A549 (cell line): ENCODE measurements around the gene IL12A. TPM values are rescaled to one million over a fixed set of nuclear protein-coding genes. Genes with fewer than 3 reads are reported as not detected.

Source experiments
- ATAC-seq, 2 experiments: fragments of 200-7000 bp in 1 of 2; fragments of >200 bp in 1 of 2; cut with Nextera tagmentation in 1 of 2; cut with Tn5 transposase in 1 of 2; 3 replicates each; pipeline versions ENCODE4 v1.8.0 to v1.9.1; 2018 to 2020; ENCODE audit warnings: mild to moderate bottlenecking in 1 of 2, moderate library complexity in 1 of 2
- CTCF ChIA-PET: fragments of 300-600 bp; sonication (Branson Sonifier 250); formaldehyde crosslinking; extraction: SDS; loops from one replicate; lab custom pipeline; 2021; ENCODE audit warnings: antibody characterized with exemption, inconsistent platforms; lab: Yijun Ruan, JAX
- POLR2A ChIA-PET: fragments of 350-600 bp; formaldehyde crosslinking; extraction: SDS; loops from one replicate; lab custom pipeline; 2021; ENCODE audit warnings: antibody characterized with exemption, inconsistent platforms; lab: Yijun Ruan, JAX
- DNase-seq, 2 experiments: peaks; one replicate each; pipeline versions ENCODE4 v3.0.0 to v3.0.0-alpha.2; 2011 to 2016; ENCODE audit warnings: low read depth in 1 of 2, low spot score in 1 of 2
- FAIRE-seq: peaks from 2 replicates; lab custom pipeline; 2011; peaks lifted over from hg19 to GRCh38; lab: Jason Lieb, UNC
- H3K27ac ChIP-seq, 2 experiments: fragments of >200 bp; sonication (Bioruptor Twin); formaldehyde crosslinking; 3 replicates each; pipeline ENCODE4 v1.5.1; 2016 to 2017
- H3K4me1 ChIP-seq: fragments of >200 bp; sonication (Bioruptor Twin); formaldehyde crosslinking; 3 replicates; pipeline ENCODE4 v1.6.1; 2016
- H3K4me2 ChIP-seq: fragments of >200 bp; sonication (Bioruptor Twin); formaldehyde crosslinking; 3 replicates; pipeline ENCODE4 v1.6.1; 2016
- H3K4me3 ChIP-seq: fragments of >200 bp; sonication (Bioruptor Twin); formaldehyde crosslinking; 3 replicates; pipeline ENCODE4 v1.5.1; 2016
- H3K9me3 ChIP-seq: fragments of >200 bp; sonication (Bioruptor Twin); formaldehyde crosslinking; 3 replicates; pipeline ENCODE4 v1.6.1; 2016
- CHD2 ChIP-seq: fragments of 150-350 bp; IDR thresholded peaks from 2 replicates; pipeline ENCODE4 v1.6.1; 2014; ENCODE audit warnings: low read length; ENCODE audit not compliant: partially characterized antibody
- CTCF ChIP-seq: fragments of >200 bp; sonication (Bioruptor Twin); formaldehyde crosslinking; IDR thresholded peaks from 3 replicates; pipeline ENCODE4 v1.5.1; 2016
- EP300 ChIP-seq, 2 experiments: fragments of >200 bp; sonication (Bioruptor Twin); formaldehyde crosslinking; IDR thresholded peaks; 2 replicates in 1 of 2; 3 replicates in 1 of 2; pipeline ENCODE4 v1.6.1; 2016 to 2017
- FOSL2 ChIP-seq, 2 experiments: fragments of 450-650 bp in 1 of 2; fragments of >200 bp in 1 of 2; sonication (Bioruptor Twin) in 1 of 2; formaldehyde crosslinking; IDR thresholded peaks; 2 replicates each; pipeline versions ENCODE4 v1.5.0 to v1.6.1; 2016 to 2020; ENCODE audit warnings: mild to moderate bottlenecking in 1 of 2, moderate library complexity in 1 of 2
- FOXS1 ChIP-seq: fragments of 250-450 bp; sonication (Bioruptor Pico); IDR thresholded peaks from 2 replicates; pipeline ENCODE4 v1.5.0; 2020; ENCODE audit warnings: mild to moderate bottlenecking, moderate library complexity
- HES2 ChIP-seq: fragments of >200 bp; sonication (Bioruptor Twin); formaldehyde crosslinking; IDR thresholded peaks from 2 replicates; pipeline ENCODE4 v1.6.1; 2016
- HOXB5 ChIP-seq: fragments of 250-450 bp; sonication (Bioruptor Pico); IDR thresholded peaks from 2 replicates; pipeline ENCODE4 v1.5.0; 2020; ENCODE audit warnings: mild to moderate bottlenecking, moderate library complexity
- MAX ChIP-seq: IDR thresholded peaks from 2 replicates; pipeline ENCODE4 v1.6.1; 2012
- POLR2A ChIP-seq: IDR thresholded peaks from 2 replicates; pipeline ENCODE4 v1.6.1; 2012; ENCODE audit warnings: mild to moderate bottlenecking, low read length
- RAD21 ChIP-seq, 2 experiments: fragments of >200 bp in 1 of 2; sonication (Bioruptor Twin) in 1 of 2; formaldehyde crosslinking in 1 of 2; IDR thresholded peaks in 1 of 2; conservative IDR thresholded peaks in 1 of 2; 2 replicates in 1 of 2; 3 replicates in 1 of 2; pipeline ENCODE4 v1.6.1; 2012 to 2018; ENCODE audit warnings: inconsistent platforms in 1 of 2
- RFX5 ChIP-seq: fragments of 450-650 bp; IDR thresholded peaks from 2 replicates; pipeline ENCODE4 v1.7.1; 2014; ENCODE audit warnings: antibody characterized with exemption, mild to moderate bottlenecking, moderate library complexity
- WGBS: methylation state at CpG from one replicate; pipeline ENCODE4 v1.1.6; 2017; ENCODE audit errors: missing lambda C conversion rate; 5-methylcytosine and 5-hydroxymethylcytosine counted together
- polyA plus RNA-seq, 4 experiments: library from polyadenylated mRNA; depleted of rRNA in 3 of 4; stranded (reverse); fragments of >200 nt; fragmentation: RNase III in 1 of 4; extraction: RNeasy Plus Mini Kit Qiagen cat#74134 plus additional on column Dnase treatment in 1 of 4; gene quantifications; 2 replicates in 3 of 4; 3 replicates in 1 of 4; pipeline ENCODE4 v1.2.3, GENCODE V29; 2011 to 2017
- TF ChIP-seq, protein P1 (sequence below): IDR thresholded peaks from 2 replicates; pipeline ENCODE4 v1.6.1; 2012

IL12A gene
- polyA plus RNA-seq, 2 of the 4 experiments (the other 2 are of a cell fraction): 1.3 to 1.7 TPM

GRCh38 chr3:159978918-159979703 lies 9.5 kb upstream of the IL12A start (continued):
- TF ChIP-seq MAX: no peak
- TF ChIP-seq HES2: no peak
- TF ChIP-seq POLR2A: no peak
- no peak for TF ChIP-seq RFX5
- TF ChIP-seq FOSL2 (IDR thresholded peaks at IDR 0.05): no peak
- TF ChIP-seq FOSL2 (CRISPR knock-in tag; IDR thresholded peaks at IDR 0.05): no peak
- TF ChIP-seq EP300 (IDR thresholded peaks at IDR 0.05): no peak

- POLR2A ChIA-PET: no interaction called here
- TF ChIP-seq CTCF (no peak), POLR2A (no peak), MAX (no peak), HOXB5 (CRISPR knock-in tag) (no peak), RAD21 (conservative IDR thresholded peaks at IDR 0.05 in 1 of 2, IDR thresholded peaks at IDR 0.05 in 1 of 2) (no peak), FOXS1 (CRISPR knock-in tag) (no peak), CHD2 (no peak)
- H3K27ac ChIP-seq: no peak overlapping the region
- no peak overlapping the region for H3K4me3 ChIP-seq
- no peak overlapping the region for H3K4me2 ChIP-seq
- FAIRE-seq (no peak), DNase-seq (no peak), ATAC-seq (peak in 1 of 2 experiments; percentile 63; a peak in 3 of 6 replicates)
- H3K9me3 ChIP-seq: peaks cover 16% of the 10 kb centered on the region; the same call in 1 of the 3 replicates
- CTCF ChIA-PET: interaction anchor here (0.9 to 2.3 kb wide), 6 partner anchors 10 to 97 kb away, joined by 3 to 11 read pairs (median 5); no protein-coding TSS in a partner anchor
- 65% methylated on average over 4 of the region's 4 CpGs for WGBS
- H3K4me1 ChIP-seq: no peaks in the 10 kb centered on the region
Observed at GRCh38 chr3:159982442-159982974, 6.1 kb upstream of the IL12A start.

DNA sequence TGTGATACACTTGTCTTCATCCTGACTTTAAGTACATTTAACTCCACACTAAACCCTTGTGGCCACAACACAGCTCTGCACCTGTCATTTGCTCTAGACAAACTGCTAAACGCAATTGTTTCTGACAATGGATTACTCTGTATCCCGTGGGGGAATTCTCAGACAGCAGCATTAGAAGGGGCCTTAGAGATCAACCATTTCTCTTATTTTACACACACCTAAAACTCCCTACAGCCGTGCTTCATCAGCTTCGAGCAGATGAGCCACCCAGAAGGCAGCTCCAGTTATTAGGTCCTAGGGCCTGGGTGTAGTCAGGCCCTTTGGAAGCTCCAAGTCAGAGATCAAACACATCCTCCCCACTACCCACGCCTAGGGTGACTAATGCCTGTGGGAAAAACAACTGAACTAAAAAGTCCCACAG lies 1.3 kb upstream of the IL12A start:
- Histone ChIP-seq H3K4me1 (0 out of 3 replicates have a peak, but pooled peaks cover 4% of the 10 kb centered on the region), H3K27ac (no peak overlapping the region), H3K4me2 (no peak overlapping the region), H3K9me3 (no peaks in the 10 kb centered on the region), H3K4me3 (no peak overlapping the region)
- TF ChIP-seq RAD21 (conservative IDR thresholded peaks at IDR 0.05 in 1 of 2, IDR thresholded peaks at IDR 0.05 in 1 of 2): 0 out of 5 replicates have a peak, but pooled peaks of 1 of the 2 experiments have one; percentile 19
- TF ChIP-seq, protein P1, sequence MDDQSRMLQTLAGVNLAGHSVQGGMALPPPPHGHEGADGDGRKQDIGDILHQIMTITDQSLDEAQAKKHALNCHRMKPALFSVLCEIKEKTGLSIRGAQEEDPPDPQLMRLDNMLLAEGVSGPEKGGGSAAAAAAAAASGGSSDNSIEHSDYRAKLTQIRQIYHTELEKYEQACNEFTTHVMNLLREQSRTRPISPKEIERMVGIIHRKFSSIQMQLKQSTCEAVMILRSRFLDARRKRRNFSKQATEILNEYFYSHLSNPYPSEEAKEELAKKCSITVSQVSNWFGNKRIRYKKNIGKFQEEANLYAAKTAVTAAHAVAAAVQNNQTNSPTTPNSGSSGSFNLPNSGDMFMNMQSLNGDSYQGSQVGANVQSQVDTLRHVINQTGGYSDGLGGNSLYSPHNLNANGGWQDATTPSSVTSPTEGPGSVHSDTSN: no peak
- 45% methylated on average over 5 of the region's 5 CpGs for WGBS
- peak in 1 of 2 experiments; percentile 25 for DNase-seq
- peak; percentile 30 to 33; a peak in 1 of 6 replicates for ATAC-seq
- POLR2A ChIA-PET: no interaction called here
- FAIRE-seq: no peak
- CTCF ChIA-PET: interaction anchor here (0.5 to 7.2 kb wide), 25 partner anchors 8 to 498 kb away, joined by 3 to 158 read pairs (median 7); no protein-coding TSS in a partner anchor
